Measurements from ENCODE around the gene NLGN2.

NLGN2 gene

DNA sequence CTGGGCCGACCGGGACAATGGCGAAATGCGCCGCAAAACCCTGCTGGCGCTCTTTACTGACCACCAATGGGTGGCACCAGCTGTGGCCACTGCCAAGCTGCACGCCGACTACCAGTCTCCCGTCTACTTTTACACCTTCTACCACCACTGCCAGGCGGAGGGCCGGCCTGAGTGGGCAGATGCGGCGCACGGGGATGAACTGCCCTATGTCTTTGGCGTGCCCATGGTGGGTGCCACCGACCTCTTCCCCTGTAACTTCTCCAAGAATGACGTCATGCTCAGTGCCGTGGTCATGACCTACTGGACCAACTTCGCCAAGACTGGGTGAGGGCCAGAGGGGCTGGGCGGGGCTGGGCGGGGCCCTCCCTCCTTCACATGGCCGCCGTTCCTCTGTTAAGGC is 8.1 kb downstream of the NLGN2 start:
- H3K9me2 ChIP-seq (ENCODE audit: low read depth, low read length) = no peaks in the 10 kb centered on the region
- no peak overlapping the region for H2AFZ ChIP-seq (ENCODE audit: low read length)
- no peaks in the 10 kb centered on the region for H3K36me3 ChIP-seq (ENCODE audit: insufficient read depth, low read length)
- H3K27ac ChIP-seq (ENCODE audit: low read depth, low read length, poor library complexity, severe bottlenecking) = no peak overlapping the region
- H3K4me2 ChIP-seq (ENCODE audit: low read length) = no peak overlapping the region
- H3K27me3 ChIP-seq (ENCODE audit: insufficient read depth, low read length) = peaks cover 26% of the 10 kb centered on the region; the same call in 1 of the 2 replicates
- no peaks in the 10 kb centered on the region for H3K79me2 ChIP-seq (ENCODE audit: insufficient read depth, low read length)
- H3K9ac ChIP-seq (ENCODE audit: low read length) = no peak overlapping the region
- H3K4me3 ChIP-seq (ENCODE audit: low read depth, low read length, poor library complexity, severe bottlenecking) = no peak overlapping the region
- no peaks in the 10 kb centered on the region for H3K4me1 ChIP-seq (ENCODE audit: insufficient read depth, low read length, severe bottlenecking)
- H3K9me3 ChIP-seq (ENCODE audit: low read length) = no peaks in the 10 kb centered on the region
- no peaks in the 10 kb centered on the region for H3F3A ChIP-seq (ENCODE audit: insufficient read depth, low read length)
- no peak for TF ChIP-seq CTCF (IDR thresholded peaks at IDR 0.05; ENCODE audit: low read length)
- TF ChIP-seq EZH2 (IDR thresholded peaks at IDR 0.05; ENCODE audit: borderline replicate concordance, low read length) = no peak
- H4K20me1 ChIP-seq (ENCODE audit: insufficient read depth, low read length) = no peaks in the 10 kb centered on the region

DNA sequence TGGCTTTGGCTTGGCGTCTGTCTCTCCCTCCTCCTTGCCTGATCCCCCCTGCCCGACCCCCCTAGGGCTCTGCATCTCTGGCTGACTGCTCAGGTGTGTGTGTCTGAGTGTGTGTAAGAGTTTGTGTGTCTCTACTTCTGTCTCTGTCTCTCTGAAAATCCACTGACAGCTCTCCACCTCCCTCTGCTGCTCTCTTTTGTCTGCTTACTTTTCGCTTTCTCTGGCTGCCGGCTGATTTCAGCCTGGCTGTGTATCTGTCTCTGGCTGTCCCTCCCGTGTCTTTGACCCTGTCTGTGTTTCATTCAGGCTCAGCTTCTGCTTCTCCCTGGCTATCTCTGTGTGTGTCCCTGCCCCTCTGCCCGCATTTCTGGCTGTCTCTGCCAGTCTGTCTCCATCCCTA is 8.7 kb downstream of the NLGN2 start:
- no peak overlapping the region for H3K27ac ChIP-seq (ENCODE audit: low read depth, low read length, poor library complexity, severe bottlenecking)

DNA sequence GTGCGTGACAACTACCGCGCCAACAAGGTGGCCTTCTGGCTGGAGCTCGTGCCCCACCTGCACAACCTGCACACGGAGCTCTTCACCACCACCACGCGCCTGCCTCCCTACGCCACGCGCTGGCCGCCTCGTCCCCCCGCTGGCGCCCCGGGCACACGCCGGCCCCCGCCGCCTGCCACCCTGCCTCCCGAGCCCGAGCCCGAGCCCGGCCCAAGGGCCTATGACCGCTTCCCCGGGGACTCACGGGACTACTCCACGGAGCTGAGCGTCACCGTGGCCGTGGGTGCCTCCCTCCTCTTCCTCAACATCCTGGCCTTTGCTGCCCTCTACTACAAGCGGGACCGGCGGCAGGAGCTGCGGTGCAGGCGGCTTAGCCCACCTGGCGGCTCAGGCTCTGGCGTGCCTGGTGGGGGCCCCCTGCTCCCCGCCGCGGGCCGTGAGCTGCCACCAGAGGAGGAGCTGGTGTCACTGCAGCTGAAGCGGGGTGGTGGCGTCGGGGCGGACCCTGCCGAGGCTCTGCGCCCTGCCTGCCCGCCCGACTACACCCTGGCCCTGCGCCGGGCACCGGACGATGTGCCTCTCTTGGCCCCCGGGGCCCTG is 9.5 kb downstream of the NLGN2 start:
- Histone ChIP-seq H3K9me2 (ENCODE audit: low read depth, low read length) (no peaks in the 10 kb centered on the region), H2AFZ (ENCODE audit: low read length) (no peak overlapping the region), H3K4me1 (ENCODE audit: insufficient read depth, low read length, severe bottlenecking) (no peaks in the 10 kb centered on the region), H3F3A (ENCODE audit: insufficient read depth, low read length) (no peaks in the 10 kb centered on the region), H4K20me1 (ENCODE audit: insufficient read depth, low read length) (no peaks in the 10 kb centered on the region), H3K4me3 (ENCODE audit: low read depth, low read length, poor library complexity, severe bottlenecking) (no peak overlapping the region), H3K36me3 (ENCODE audit: insufficient read depth, low read length) (no peaks in the 10 kb centered on the region), H3K9ac (ENCODE audit: low read length) (no peak overlapping the region), H3K27ac (ENCODE audit: low read depth, low read length, poor library complexity, severe bottlenecking) (no peak overlapping the region), H3K9me3 (ENCODE audit: low read length) (no peaks in the 10 kb centered on the region), H3K4me2 (ENCODE audit: low read length) (no peak overlapping the region), H3K79me2 (ENCODE audit: insufficient read depth, low read length) (no peaks in the 10 kb centered on the region), H3K27me3 (ENCODE audit: insufficient read depth, low read length) (peaks cover 26% of the 10 kb centered on the region; the same call in 1 of the 2 replicates)
- TF ChIP-seq EZH2 (IDR thresholded peaks at IDR 0.05; ENCODE audit: borderline replicate concordance, low read length) = no peak
- no peak for TF ChIP-seq CTCF (IDR thresholded peaks at IDR 0.05; ENCODE audit: low read length)

More for the DNA sequence above, 8.7 kb downstream of the NLGN2 start:
- Histone ChIP-seq H3K27me3 (ENCODE audit: insufficient read depth, low read length) (peaks cover 26% of the 10 kb centered on the region; the same call in 1 of the 2 replicates), H3K4me3 (ENCODE audit: low read depth, low read length, poor library complexity, severe bottlenecking) (no peak overlapping the region), H3F3A (ENCODE audit: insufficient read depth, low read length) (no peaks in the 10 kb centered on the region), H2AFZ (ENCODE audit: low read length) (no peak overlapping the region), H3K9me2 (ENCODE audit: low read depth, low read length) (no peaks in the 10 kb centered on the region), H3K79me2 (ENCODE audit: insufficient read depth, low read length) (no peaks in the 10 kb centered on the region), H3K9me3 (ENCODE audit: low read length) (no peaks in the 10 kb centered on the region), H3K36me3 (ENCODE audit: insufficient read depth, low read length) (no peaks in the 10 kb centered on the region), H3K9ac (ENCODE audit: low read length) (no peak overlapping the region), H3K4me2 (ENCODE audit: low read length) (no peak overlapping the region), H3K4me1 (ENCODE audit: insufficient read depth, low read length, severe bottlenecking) (no peaks in the 10 kb centered on the region), H4K20me1 (ENCODE audit: insufficient read depth, low read length) (no peaks in the 10 kb centered on the region)
- TF ChIP-seq CTCF (IDR thresholded peaks at IDR 0.05; ENCODE audit: low read length) = peak; percentile 17; the same call in 1 of the 2 replicates
- TF ChIP-seq EZH2 (IDR thresholded peaks at IDR 0.05; ENCODE audit: borderline replicate concordance, low read length) = no peak

Data from OCI-LY1 (cell line).